HCT116 (cell line): Measurements from ENCODE around the gene DHRSX. TPM values are rescaled to one million over a fixed set of nuclear protein-coding genes. Genes with fewer than 3 reads are reported as not detected.

Experiments used
- ATAC-seq: fragments of 200-7000 bp; cut with Tn5 transposase; 2 replicates; pipeline ENCODE4 v1.9.1; 2020; ENCODE audit warnings: mild to moderate bottlenecking, moderate library complexity
- BruUV-seq: library from RNA; stranded (reverse); fragments of 400-500 nt; replicated peaks from 2 replicates; lab custom pipeline; 2021; lab: Mats Ljungman, UMichigan
- CTCF ChIA-PET: fragments of 300-600 bp; sonication (Branson Sonifier 250); formaldehyde crosslinking; loops from one replicate; lab custom pipeline; 2021; ENCODE audit warnings: antibody characterized with exemption; lab: Charles Lee
- POLR2A ChIA-PET: fragments of 300-600, 350-600 bp; sonication (Branson Sonifier 250); formaldehyde crosslinking; loops from one replicate; lab custom pipeline; 2021; ENCODE audit warnings: antibody characterized with exemption; lab: Charles Lee
- RAD21 ChIA-PET, 2 experiments: fragments of 300-600 bp; sonication (Branson Sonifier 250); formaldehyde crosslinking; loops; one replicate each; lab custom pipeline; 2023; ENCODE audit warnings: low total read pairs in 2 of 2; ENCODE audit not compliant: uncharacterized antibody in 2 of 2, unreplicated experiment in 2 of 2, low non-redundant PET in 1 of 2; lab: Charles Lee
- DNase-seq: peaks from one replicate; pipeline ENCODE4 v3.0.0-alpha.2; 2010; ENCODE audit warnings: low read depth, low spot score
- H2AFZ ChIP-seq: fragments of 200-600 bp; shearing (Covaris generic), sonication (generic); 2 replicates; pipeline ENCODE4 v1.6.1; 2017; ENCODE audit warnings: low read depth, mixed run types, mixed read lengths, antibody characterized with exemption, low read length; ENCODE audit not compliant: poor library complexity, severe bottlenecking
- H3K27ac ChIP-seq: 2 replicates; pipeline ENCODE4 v1.5.1; 2012; ENCODE audit warnings: low read depth, low read length
- H3K27me3 ChIP-seq: fragments of 200-600 bp; sonication (generic); 2 replicates; pipeline ENCODE4 v1.6.1; 2016; ENCODE audit warnings: mixed run types, low read length, mixed read lengths; ENCODE audit not compliant: insufficient read depth
- H3K36me3 ChIP-seq, 2 experiments: fragments of 200-500 bp in 1 of 2; fragments of 200-600 bp in 1 of 2; sonication (Bioruptor generic) in 1 of 2; sonication (generic) in 1 of 2; 2 replicates each; pipeline versions ENCODE4 v1.5.1 to v1.6.1; 2014 to 2016; ENCODE audit warnings: low read length in 2 of 2, inconsistent platforms in 1 of 2, mixed read lengths in 1 of 2, mixed run types in 1 of 2; ENCODE audit not compliant: insufficient read depth in 2 of 2, control insufficient read depth in 1 of 2
- H3K4me1 ChIP-seq, 2 experiments: fragments of 200-600 bp in 1 of 2; sonication (generic) in 1 of 2; 2 replicates each; pipeline versions ENCODE4 v1.5.1 to v1.6.1; 2012 to 2017; ENCODE audit warnings: low read length in 2 of 2, inconsistent platforms in 1 of 2, mild to moderate bottlenecking in 1 of 2, mixed read lengths in 1 of 2, mixed run types in 1 of 2, moderate library complexity in 1 of 2; ENCODE audit not compliant: insufficient read depth in 2 of 2, control insufficient read depth in 1 of 2
- H3K4me2 ChIP-seq: fragments of 200-600 bp; sonication (generic); 2 replicates; pipeline ENCODE4 v1.6.1; 2017; ENCODE audit warnings: mixed run types, low read length, mixed read lengths
- H3K4me3 ChIP-seq, 2 experiments: fragments of 200-600 bp in 1 of 2; sonication (generic) in 1 of 2; replicated peaks in 1 of 2; 2 replicates each; pipeline ENCODE4 v1.5.1; 2011 to 2016; ENCODE audit warnings: low read length in 2 of 2, control low read depth in 1 of 2, low read depth in 1 of 2, mild to moderate bottlenecking in 1 of 2, mixed read lengths in 1 of 2, mixed run types in 1 of 2
- H3K79me2 ChIP-seq: fragments of 200-600 bp; sonication (generic); 2 replicates; pipeline ENCODE4 v1.6.1; 2017; ENCODE audit warnings: mild to moderate bottlenecking, mixed run types, low read length, moderate library complexity, mixed read lengths; ENCODE audit not compliant: insufficient read depth
- H3K9ac ChIP-seq: fragments of 200-600 bp; sonication (generic); 2 replicates; pipeline ENCODE4 v1.6.1; 2016; ENCODE audit warnings: low read length, mixed read lengths
- H3K9me2 ChIP-seq: fragments of 200-600 bp; sonication (generic), shearing (Covaris generic); 2 replicates; pipeline ENCODE4 v1.6.1; 2017; ENCODE audit warnings: mixed run types, mild to moderate bottlenecking, moderate library complexity; ENCODE audit not compliant: insufficient read depth
- H3K9me3 ChIP-seq, 2 experiments: fragments of 200-500 bp in 1 of 2; fragments of 200-600 bp in 1 of 2; sonication (Bioruptor generic) in 1 of 2; sonication (generic) in 1 of 2; 2 replicates each; pipeline ENCODE4 v1.6.1; 2014 to 2017; ENCODE audit warnings: low read length in 2 of 2, mixed read lengths in 2 of 2, inconsistent platforms in 1 of 2, low read depth in 1 of 2, mild to moderate bottlenecking in 1 of 2, mixed run types in 1 of 2, moderate library complexity in 1 of 2; ENCODE audit not compliant: control insufficient read depth in 1 of 2, insufficient read depth in 1 of 2
- H4K20me1 ChIP-seq: fragments of 200-600 bp; sonication (generic), shearing (Covaris generic); 2 replicates; pipeline ENCODE4 v1.6.1; 2017; ENCODE audit warnings: mixed run types, mild to moderate bottlenecking, moderate library complexity; ENCODE audit not compliant: insufficient read depth
- CEBPB ChIP-seq: IDR thresholded peaks from 2 replicates; pipeline ENCODE4 v1.6.1; 2012; ENCODE audit warnings: low read depth
- EZH2 ChIP-seq: fragments of 200-600 bp; sonication (generic); IDR thresholded peaks from 2 replicates; pipeline ENCODE4 v1.6.1; 2017; ENCODE audit warnings: antibody characterized with exemption, mixed run types
- EZH2phosphoT487 ChIP-seq: fragments of 200-600 bp; IDR thresholded peaks from 2 replicates; pipeline ENCODE4 v1.6.1; 2018; ENCODE audit warnings: antibody characterized with exemption, borderline replicate concordance
- FOSL1 ChIP-seq: IDR thresholded peaks from 2 replicates; pipeline ENCODE4 v1.6.1; 2012; ENCODE audit warnings: low read depth
- POLR2AphosphoS5 ChIP-seq: IDR thresholded peaks from 2 replicates; pipeline ENCODE4 v1.6.1; 2011; ENCODE audit warnings: mild to moderate bottlenecking, low read depth, low read length, moderate library complexity
- RAD21 ChIP-seq: IDR thresholded peaks from 2 replicates; pipeline ENCODE4 v1.6.1; 2012; ENCODE audit warnings: low read depth, mild to moderate bottlenecking
- SIN3A ChIP-seq: IDR thresholded peaks from 2 replicates; pipeline ENCODE4 v1.6.1; 2012; ENCODE audit warnings: low read depth
- TCF7L2 ChIP-seq: IDR thresholded peaks from 2 replicates; pipeline ENCODE4 v1.7.0; 2011; ENCODE audit warnings: borderline replicate concordance, inconsistent platforms; ENCODE audit not compliant: insufficient read depth, insufficient read length; ENCODE audit errors: extremely low read depth
- YY1 ChIP-seq: IDR thresholded peaks from 2 replicates; pipeline ENCODE4 v1.6.1; 2011; ENCODE audit warnings: low read length, low read depth, moderate library complexity, mild to moderate bottlenecking; ENCODE audit not compliant: insufficient replicate concordance; ENCODE audit errors: extremely low read depth
- ZBTB33 ChIP-seq: IDR thresholded peaks from 2 replicates; pipeline ENCODE4 v1.6.1; 2011; ENCODE audit warnings: mild to moderate bottlenecking, low read length, moderate library complexity; ENCODE audit not compliant: insufficient replicate concordance; ENCODE audit errors: extremely low read depth
- ZNF274 ChIP-seq: fragments of 200-500 bp; sonication (Bioruptor generic); IDR thresholded peaks from 2 replicates; pipeline ENCODE4 v1.6.1; 2014; ENCODE audit warnings: mild to moderate bottlenecking, low read depth, low read length, inconsistent platforms
- intact Hi-C: fragments of 100-400 bp; cut with micrococcal nuclease; formaldehyde crosslinking; loops from 2 replicates; pipeline ENCODE4 v1.10.0; 2022
- total RNA-seq: library from RNA; stranded (reverse); gene quantifications from one replicate; pipeline ENCODE4 v1.2.1, GENCODE V29; 2021; ENCODE audit not compliant: unreplicated experiment
- TF ChIP-seq, protein P1 (sequence below), 3 experiments: fragments of 200-600 bp in 1 of 3; sonication (generic) in 1 of 3; IDR thresholded peaks in 2 of 3; conservative IDR thresholded peaks in 1 of 3; 2 replicates each; pipeline ENCODE4 v1.5.1; 2012 to 2017; ENCODE audit warnings: low read depth in 2 of 3, low read length in 2 of 3, antibody characterized with exemption in 1 of 3, borderline replicate concordance in 1 of 3, control low read depth in 1 of 3, mild to moderate bottlenecking in 1 of 3, mixed read lengths in 1 of 3, mixed run types in 1 of 3, moderate library complexity in 1 of 3; ENCODE audit not compliant: insufficient read depth in 1 of 3
- TF ChIP-seq, protein P2 (sequence below): IDR thresholded peaks from 2 replicates; pipeline ENCODE4 v1.6.1; 2012
- TF ChIP-seq, protein P3 (sequence below): IDR thresholded peaks from 2 replicates; pipeline ENCODE4 v1.6.1; 2012; ENCODE audit warnings: low read depth

DHRSX gene
- total RNA-seq, 1 experiment from 2014 or later: 11.9 TPM

- TF ChIP-seq, protein P1, sequence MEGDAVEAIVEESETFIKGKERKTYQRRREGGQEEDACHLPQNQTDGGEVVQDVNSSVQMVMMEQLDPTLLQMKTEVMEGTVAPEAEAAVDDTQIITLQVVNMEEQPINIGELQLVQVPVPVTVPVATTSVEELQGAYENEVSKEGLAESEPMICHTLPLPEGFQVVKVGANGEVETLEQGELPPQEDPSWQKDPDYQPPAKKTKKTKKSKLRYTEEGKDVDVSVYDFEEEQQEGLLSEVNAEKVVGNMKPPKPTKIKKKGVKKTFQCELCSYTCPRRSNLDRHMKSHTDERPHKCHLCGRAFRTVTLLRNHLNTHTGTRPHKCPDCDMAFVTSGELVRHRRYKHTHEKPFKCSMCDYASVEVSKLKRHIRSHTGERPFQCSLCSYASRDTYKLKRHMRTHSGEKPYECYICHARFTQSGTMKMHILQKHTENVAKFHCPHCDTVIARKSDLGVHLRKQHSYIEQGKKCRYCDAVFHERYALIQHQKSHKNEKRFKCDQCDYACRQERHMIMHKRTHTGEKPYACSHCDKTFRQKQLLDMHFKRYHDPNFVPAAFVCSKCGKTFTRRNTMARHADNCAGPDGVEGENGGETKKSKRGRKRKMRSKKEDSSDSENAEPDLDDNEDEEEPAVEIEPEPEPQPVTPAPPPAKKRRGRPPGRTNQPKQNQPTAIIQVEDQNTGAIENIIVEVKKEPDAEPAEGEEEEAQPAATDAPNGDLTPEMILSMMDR (IDR thresholded peaks at IDR 0.05 in 2 of 3, conservative IDR thresholded peaks at IDR 0.05 in 1 of 3; ENCODE audit: borderline replicate concordance in 1 of 3, insufficient read depth in 1 of 3, low read depth in 2 of 3, low read length in 2 of 3): no peak
- TF ChIP-seq, protein P2, sequence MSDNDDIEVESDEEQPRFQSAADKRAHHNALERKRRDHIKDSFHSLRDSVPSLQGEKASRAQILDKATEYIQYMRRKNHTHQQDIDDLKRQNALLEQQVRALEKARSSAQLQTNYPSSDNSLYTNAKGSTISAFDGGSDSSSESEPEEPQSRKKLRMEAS: no peak
- TF ChIP-seq RAD21 (no peak), TCF7L2 (no peak), EZH2 (no peak), FOSL1 (no peak), YY1 (no peak), POLR2AphosphoS5 (no peak)
These were observed 50.1 kb downstream of the DHRSX start (continued) for GRCh38 chrX:2450681-2451080.

- Histone ChIP-seq H2AFZ (no peak overlapping the region), H3K4me3 (no peak overlapping the region), H3K9me3 (no peaks in the 10 kb centered on the region), H3K27ac (no peak overlapping the region; the same call in 1 of the 2 replicates), H3K9me2 (no peaks in the 10 kb centered on the region), H3K4me2 (no peak overlapping the region), H3K9ac (no peak overlapping the region), H3K4me1 (peaks cover 7 to 54% of the 10 kb centered on the region in 2 experiments), H3K27me3 (no peaks in the 10 kb centered on the region), H4K20me1 (no peaks in the 10 kb centered on the region), H3K36me3 (no peaks in the 10 kb centered on the region), H3K79me2 (peaks cover 10% of the 10 kb centered on the region; the same call in 1 of the 2 replicates)
- no TSS peak for BruUV-seq
- RAD21 ChIA-PET: no interaction called here
- CTCF ChIA-PET: no interaction called here
- no peak for ATAC-seq
- intact Hi-C loops: loop anchor here (5.0 kb wide), 1 partner anchor 777 kb away; no protein-coding TSS in a partner anchor
- DNase-seq: no peak
- POLR2A ChIA-PET: no interaction called here
- TF ChIP-seq ZBTB33 (no peak), TCF7L2 (no peak), CEBPB (no peak), FOSL1 (no peak), ZNF274 (no peak), POLR2AphosphoS5 (no peak), EZH2phosphoT487 (no peak), SIN3A (no peak)
- TF ChIP-seq, protein P2: no peak
- TF ChIP-seq, protein P3, sequence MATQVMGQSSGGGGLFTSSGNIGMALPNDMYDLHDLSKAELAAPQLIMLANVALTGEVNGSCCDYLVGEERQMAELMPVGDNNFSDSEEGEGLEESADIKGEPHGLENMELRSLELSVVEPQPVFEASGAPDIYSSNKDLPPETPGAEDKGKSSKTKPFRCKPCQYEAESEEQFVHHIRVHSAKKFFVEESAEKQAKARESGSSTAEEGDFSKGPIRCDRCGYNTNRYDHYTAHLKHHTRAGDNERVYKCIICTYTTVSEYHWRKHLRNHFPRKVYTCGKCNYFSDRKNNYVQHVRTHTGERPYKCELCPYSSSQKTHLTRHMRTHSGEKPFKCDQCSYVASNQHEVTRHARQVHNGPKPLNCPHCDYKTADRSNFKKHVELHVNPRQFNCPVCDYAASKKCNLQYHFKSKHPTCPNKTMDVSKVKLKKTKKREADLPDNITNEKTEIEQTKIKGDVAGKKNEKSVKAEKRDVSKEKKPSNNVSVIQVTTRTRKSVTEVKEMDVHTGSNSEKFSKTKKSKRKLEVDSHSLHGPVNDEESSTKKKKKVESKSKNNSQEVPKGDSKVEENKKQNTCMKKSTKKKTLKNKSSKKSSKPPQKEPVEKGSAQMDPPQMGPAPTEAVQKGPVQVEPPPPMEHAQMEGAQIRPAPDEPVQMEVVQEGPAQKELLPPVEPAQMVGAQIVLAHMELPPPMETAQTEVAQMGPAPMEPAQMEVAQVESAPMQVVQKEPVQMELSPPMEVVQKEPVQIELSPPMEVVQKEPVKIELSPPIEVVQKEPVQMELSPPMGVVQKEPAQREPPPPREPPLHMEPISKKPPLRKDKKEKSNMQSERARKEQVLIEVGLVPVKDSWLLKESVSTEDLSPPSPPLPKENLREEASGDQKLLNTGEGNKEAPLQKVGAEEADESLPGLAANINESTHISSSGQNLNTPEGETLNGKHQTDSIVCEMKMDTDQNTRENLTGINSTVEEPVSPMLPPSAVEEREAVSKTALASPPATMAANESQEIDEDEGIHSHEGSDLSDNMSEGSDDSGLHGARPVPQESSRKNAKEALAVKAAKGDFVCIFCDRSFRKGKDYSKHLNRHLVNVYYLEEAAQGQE: no peak
These were observed 51.5 kb downstream of the DHRSX start for GRCh38 chrX:2449135-2449886.
